GM18868 (cell line): Measurements from ENCODE around the gene LRRC9.
"Not testable (repeated sequence)": the region's sequence is repeated elsewhere in the genome, so short reads cannot be mapped to it uniquely, and the experiment has no call there.

Experiments
- ATAC-seq: cut with Tn5 transposase; IDR thresholded peaks from one replicate; pipeline ENCODE4 v1.9.1; 2021; ENCODE audit warnings: mild to moderate bottlenecking, moderate library complexity; ENCODE audit not compliant: unreplicated experiment

Gene LRRC9

DNA sequence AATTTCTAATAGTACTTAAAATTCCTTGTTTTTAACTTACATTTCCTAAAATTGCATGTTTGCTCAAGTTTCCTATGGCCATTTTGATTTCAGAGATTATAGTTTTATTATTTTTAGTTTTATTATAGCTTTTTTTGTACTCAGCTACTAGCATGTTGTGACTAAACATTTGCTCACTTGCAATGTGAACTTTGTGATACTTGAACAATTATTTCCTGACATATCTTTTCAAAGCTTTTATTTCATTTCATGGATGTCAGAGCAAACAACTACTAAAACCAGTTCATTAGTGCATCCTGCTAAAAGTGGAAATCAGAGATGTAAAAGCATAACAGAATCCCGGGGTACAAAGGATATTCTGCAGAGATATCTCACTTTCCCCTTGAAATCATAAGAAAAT is 138.1 kb downstream of the LRRC9 start:
- ATAC-seq = no peak

DNA sequence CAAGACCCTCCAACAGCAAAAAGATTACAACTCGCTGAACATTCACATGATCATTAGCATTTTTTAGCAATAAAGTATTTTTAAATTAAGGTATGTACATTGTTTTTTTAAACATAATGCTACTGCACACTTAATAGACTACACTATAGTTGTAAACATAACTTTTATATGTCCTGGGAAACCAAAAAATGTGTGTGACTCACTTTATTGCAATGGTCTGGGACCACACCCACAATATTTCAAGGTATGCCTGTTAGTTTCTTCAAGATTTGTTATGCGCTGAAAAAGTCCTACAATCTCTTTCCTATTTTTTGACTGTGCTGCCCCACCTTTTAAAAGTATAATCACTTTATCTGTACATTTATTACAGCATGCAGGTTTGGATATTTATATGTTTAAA is 141.4 kb downstream of the LRRC9 start:
- no peak for ATAC-seq

- peak; percentile 90 for ATAC-seq
These were observed 144.6 kb downstream of the LRRC9 start for GRCh38 chr14:60064491-60065072.

- no peak for ATAC-seq
These were observed 147.9 kb downstream of the LRRC9 start for GRCh38 chr14:60067882-60068281.

DNA sequence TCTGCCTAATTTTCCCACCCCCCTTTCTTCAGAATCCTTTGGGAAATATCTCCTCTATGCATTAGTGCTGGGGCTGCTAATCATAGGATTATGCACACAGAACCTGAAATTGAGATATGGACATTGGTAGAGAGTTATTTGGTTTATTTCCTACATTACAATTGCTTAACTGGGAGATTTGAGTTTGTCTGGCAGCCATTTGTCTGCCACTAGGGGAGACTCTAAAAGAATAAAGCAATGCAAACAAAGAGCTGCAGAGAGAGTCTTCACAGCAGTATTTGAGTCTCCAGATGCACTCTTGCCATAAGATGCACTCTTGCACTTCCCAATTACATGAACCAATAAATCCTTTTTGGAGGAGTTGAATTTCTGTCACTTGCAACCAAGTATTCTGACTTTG is 159.8 kb downstream of the LRRC9 start:
- ATAC-seq = no peak

GRCh38 chr14:60085085-60085484 is 165.1 kb downstream of the LRRC9 start:
- no peak for ATAC-seq

DNA sequence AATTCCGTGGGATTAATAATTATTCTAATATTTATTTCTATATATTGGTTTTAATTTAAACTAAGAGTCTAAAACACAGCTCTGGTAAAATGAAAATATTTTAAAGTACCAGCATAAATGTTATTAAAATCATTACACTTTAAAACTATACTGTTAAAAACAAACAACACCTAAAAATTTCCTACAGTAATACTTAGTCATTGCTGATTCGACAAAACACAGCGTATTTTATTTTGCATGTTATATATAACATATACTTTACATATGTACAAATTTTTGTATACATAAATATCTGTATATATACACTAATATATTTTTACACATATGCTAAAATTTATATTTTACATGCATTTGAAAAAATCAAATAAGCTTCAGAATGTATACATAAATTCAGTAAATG is 165.7 kb downstream of the LRRC9 start:
- no peak for ATAC-seq

DNA sequence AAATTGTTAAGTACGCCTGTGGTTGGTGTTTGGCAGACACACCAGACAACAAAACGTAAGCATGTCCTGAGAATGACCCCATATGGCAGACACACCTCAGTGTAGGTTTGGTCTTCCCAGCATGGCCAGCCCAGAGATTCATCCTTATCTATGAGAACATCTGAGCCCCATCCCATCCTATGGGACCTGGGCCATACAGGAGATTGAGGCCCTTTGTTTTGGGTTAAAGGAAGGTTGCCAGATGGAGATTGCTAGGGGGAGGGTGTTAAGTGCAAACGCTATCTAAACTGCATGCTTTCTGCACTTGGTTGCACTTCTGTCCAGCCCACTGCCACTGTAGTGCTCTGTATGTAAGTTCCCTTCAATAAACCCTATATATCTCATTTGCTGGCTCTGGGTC is 167.7 kb downstream of the LRRC9 start:
- no peak for ATAC-seq

DNA sequence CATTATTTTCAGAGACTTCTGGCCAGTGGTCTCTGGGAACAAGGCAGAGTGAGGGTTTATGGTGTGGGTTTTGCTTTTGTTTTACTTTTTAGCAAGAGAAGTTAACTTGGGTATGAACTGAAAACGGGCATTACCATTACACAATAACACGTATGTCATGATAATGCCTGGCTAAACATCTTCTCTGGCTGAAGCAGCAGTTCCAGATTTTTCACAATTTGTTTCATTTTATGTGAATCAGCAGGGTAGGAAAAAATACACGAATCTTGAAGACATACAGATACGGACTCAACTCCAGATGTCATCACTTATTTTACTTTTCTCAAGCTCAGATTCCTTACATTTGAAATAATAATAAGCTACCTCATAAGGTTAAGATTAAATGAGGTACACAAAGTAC is 169.3 kb downstream of the LRRC9 start:
- no peak for ATAC-seq

DNA sequence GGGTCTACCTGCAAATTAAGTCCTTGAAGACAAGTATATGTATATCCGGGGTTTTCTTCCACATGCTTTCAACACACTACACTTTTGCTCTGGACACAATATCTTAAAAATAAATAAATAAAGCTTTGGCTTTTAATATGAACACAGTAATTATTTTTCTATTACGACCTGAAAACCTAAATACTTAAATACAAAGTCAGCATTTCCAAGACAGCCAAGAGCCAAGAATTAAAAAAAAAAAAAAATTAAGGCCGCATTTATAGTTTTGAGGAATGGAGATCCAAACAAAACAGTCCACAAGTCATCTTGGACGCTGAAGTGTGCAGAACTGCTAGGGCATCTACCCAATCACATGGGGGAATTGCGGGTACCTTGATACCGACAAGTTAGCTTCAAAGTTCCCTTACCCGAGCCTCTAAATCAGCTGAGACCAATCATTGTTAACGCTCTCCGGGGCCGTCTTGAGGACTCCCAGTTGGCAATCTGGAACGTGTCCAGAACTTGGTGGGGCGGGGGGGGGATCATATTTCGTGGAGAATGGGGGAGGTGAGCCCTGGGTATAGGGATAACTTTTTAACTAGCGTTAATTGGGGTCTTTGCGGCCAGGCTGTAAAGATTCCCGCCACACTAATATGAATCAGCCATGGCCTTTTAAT is 171.0 kb downstream of the LRRC9 start:
- no peak for ATAC-seq

DNA sequence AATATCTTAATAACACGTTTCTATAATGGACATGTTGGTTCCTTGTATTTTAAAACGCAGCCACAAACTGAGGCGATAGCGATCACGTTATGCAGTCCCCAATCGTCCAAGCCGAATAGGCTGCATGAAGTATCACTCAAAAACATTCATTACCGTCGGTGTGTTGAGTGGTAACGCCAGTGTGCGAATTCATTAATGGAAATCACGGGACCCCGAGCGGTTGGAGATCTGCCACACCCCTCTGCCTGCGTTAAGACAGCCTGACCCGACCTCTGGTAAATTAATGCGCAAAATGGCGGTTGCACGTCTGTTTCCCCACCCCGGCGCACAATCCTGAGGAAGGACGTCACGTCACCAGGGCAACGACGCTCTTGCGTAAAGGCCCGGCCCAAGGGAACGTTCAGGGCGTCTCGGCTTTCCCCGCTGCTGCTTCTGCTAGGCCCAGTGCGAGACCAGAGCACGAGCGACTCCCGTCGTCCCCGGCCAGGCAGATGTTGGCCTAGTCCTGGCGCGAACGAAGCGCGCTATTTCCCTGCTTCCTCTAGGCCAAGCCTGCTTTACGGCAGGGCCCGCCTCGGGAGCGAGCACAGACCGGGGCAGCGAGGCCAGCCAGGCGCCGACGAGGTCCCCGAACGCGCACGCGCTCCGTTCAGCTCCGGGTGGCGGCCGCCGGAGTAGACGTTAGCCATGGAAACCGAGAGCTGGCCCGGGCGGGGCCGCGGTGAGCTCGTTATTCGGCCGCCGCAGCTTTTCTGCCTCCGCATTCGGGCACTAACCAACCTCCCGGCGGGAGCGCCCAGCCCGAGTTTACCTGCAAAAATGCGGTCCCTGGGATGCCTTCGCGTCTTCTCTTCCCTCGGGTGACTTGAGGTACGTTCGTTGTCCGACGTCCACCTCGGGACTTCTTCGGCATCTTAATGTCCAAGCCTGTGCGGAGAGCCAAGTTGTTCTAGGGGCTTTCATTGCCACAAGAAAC is 171.9 kb downstream of the LRRC9 start, which contains the start of gene PCNX4:
PCNX4 (plus strand) TSS at position 374 of the 976 bp plus-strand sequence. CDS start 15,716 bp downstream, outside the sequence.
- ATAC-seq = peak; percentile 92

DNA sequence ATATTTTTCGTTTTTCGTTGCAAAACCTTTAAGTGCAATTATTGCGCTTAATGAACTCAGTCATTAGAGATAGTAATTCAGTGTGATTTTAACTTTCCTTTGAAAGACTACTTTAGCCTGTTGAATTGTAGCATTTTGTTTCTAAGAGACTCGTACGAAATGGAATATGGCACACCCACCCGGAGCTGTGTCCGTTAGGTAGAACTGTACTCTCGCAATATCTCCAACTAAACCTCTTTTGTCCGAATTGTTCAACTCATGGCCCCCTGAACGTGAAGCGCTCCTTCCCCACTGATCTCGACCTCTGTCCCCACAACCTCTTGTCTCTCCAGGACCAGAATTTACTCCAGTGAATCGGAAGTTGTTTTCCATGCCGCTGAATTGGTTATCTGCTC is 172.6 kb downstream of the LRRC9 start:
- no peak for ATAC-seq

- no peak for ATAC-seq
These were observed 173.1 kb downstream of the LRRC9 start for GRCh38 chr14:60093080-60093479.

- no peak for ATAC-seq
These were observed 173.7 kb downstream of the LRRC9 start for GRCh38 chr14:60093606-60094005.

DNA sequence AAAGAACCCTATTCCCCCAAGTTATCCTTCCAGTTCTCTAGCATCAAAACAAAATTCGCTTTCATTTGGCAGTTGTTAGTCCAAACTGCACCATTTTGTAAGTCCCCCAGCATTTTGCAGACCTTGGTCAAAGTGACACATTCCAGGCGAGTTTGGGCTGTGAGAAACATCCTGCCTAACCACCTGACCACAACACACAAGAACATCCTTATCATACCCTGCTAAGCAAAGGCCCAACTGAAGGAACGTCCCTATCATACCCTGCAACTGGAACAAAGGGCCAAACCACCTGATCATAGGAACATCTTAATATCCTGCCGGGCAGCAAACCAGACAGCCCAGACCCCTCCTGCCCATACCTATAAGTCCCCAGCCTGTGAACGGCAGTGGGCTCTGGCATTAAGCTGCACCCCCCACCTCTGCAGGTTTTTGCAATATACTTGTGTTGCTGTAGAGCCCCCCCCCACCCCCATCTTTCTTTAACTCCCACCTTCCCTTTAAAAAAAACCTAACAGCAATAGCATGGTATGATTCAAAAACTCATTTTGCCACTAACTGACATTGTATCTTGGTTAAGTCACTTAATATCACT is 174.5 kb downstream of the LRRC9 start:
- no peak for ATAC-seq

DNA sequence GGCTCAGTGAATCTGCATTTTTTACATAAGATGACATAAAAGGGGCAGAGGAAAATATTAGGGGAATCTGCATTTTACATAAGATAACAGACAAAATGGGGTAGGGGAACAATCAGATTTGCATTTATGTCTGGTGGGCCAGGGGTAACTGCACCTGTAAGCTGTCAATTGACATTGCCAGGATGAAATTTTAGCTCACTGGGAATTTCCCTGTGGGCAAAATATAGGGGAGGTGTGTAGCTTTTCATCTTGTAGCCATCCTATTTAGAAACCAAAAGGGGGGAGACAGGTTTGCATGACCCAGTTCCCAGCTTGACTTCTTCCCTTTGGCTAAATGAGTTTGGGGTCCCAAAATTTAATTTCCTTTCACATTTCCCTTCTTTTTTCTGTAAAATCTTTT is 175.3 kb downstream of the LRRC9 start:
- no peak for ATAC-seq

GRCh38 chr14:60095781-60096450 is 176.0 kb downstream of the LRRC9 start:
- no peak for ATAC-seq

DNA sequence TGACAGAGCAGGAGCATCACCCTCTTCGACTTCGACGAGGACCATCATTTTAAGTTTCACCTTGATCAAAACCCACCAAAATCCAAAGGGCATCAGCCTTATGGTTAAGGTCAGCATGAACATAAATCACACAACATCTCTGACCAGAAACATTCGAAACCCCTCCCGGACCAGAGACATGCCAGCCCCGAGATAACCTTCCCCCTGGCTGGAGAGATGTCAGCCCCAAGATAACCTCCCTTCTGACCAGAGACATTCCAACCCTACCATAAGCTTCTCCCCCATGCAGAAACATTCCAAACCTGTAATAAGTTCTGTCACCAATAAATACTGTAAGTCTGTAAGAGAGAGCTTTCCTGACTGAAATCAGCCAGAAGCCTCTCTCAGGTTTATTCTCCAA is 178.0 kb downstream of the LRRC9 start:
- no peak for ATAC-seq

- not testable (repeated sequence) for ATAC-seq
These were observed 179.9 kb downstream of the LRRC9 start for GRCh38 chr14:60099855-60100254.

DNA sequence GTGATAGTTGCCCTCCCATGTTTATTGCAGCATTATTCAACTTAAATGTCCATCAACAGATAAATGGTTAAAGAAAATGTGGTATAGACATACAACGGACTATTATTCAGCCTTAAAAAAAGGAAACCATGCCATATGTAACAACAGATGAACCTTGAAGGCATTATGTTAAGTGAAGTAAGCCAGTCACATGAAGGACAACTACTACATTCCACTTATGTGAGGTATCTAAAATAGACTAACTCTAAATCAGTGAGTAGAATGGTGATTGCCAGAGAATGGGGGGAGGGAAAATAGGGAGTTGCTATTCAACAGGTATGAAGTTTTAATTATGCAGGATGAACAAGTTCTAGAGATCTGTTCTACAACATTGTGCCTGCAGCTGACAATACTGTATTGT is 181.8 kb downstream of the LRRC9 start:
- ATAC-seq = no peak

DNA sequence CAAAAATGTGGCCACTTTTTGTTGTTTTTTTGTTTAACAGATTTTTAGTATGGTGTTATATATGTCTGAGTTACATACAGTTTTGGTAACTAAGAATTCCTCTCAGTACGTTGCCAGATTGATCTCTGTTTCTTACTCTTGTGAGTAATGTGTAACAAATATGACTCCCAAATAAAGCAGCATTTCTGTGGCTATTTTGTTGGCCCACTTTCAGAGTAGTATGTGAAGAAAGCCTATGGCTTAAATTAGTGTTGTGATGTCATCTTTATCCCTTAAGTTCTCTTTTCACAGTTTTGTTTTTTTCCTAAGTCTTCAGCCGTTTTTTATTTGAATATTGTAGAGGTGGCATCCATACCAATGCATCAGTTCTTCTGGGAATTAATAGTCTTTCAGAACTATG is 182.4 kb downstream of the LRRC9 start:
- ATAC-seq = no peak
